GM23248 (cell line): ENCODE results near the gene FAR1. TPM values are rescaled to one million over a fixed set of nuclear protein-coding genes. Genes with fewer than 3 reads are reported as not detected.

Source experiments
- DNase-seq: peaks from one replicate; pipeline ENCODE4 v3.0.0-alpha.2; 2015
- H2AFZ ChIP-seq: fragments of 200-600 bp; sonication (generic); 2 replicates; pipeline ENCODE4 v1.6.1; 2016; ENCODE audit warnings: antibody characterized with exemption
- H3F3A ChIP-seq: fragments of 200-600 bp; sonication (generic); 2 replicates; pipeline ENCODE4 v1.6.1; 2016; ENCODE audit warnings: mild to moderate bottlenecking, antibody characterized with exemption, mixed run types; ENCODE audit not compliant: insufficient read depth
- H3K27ac ChIP-seq: fragments of 200-600 bp; sonication (generic); 2 replicates; pipeline ENCODE4 v1.5.1; 2016; ENCODE audit warnings: mild to moderate bottlenecking
- H3K27me3 ChIP-seq: fragments of 200-600 bp; sonication (generic); replicated peaks from 2 replicates; pipeline ENCODE4 v1.6.1; 2016; ENCODE audit warnings: mild to moderate bottlenecking; ENCODE audit not compliant: insufficient read depth
- H3K36me3 ChIP-seq: fragments of 200-600 bp; sonication (generic); 2 replicates; pipeline ENCODE4 v1.6.1; 2016; ENCODE audit warnings: low read depth, mild to moderate bottlenecking
- H3K4me1 ChIP-seq: fragments of 200-600 bp; sonication (generic); 2 replicates; pipeline ENCODE4 v1.6.1; 2016; ENCODE audit warnings: mild to moderate bottlenecking; ENCODE audit not compliant: insufficient read depth
- H3K4me2 ChIP-seq: fragments of 200-600 bp; sonication (generic); one replicate; pipeline ENCODE4 v1.6.1; 2016; ENCODE audit warnings: mild to moderate bottlenecking; ENCODE audit not compliant: unreplicated experiment
- H3K4me3 ChIP-seq: fragments of 200-600 bp; sonication (generic); 2 replicates; pipeline ENCODE4 v1.5.1; 2016; ENCODE audit warnings: mild to moderate bottlenecking
- H3K79me2 ChIP-seq: fragments of 200-600 bp; sonication (generic); 2 replicates; pipeline ENCODE4 v1.6.1; 2016; ENCODE audit warnings: mild to moderate bottlenecking; ENCODE audit not compliant: insufficient read depth
- H3K9ac ChIP-seq: fragments of 200-600 bp; sonication (generic); 2 replicates; pipeline ENCODE4 v1.6.1; 2016; ENCODE audit warnings: mild to moderate bottlenecking
- H3K9me2 ChIP-seq: fragments of 200-600 bp; sonication (generic); 2 replicates; pipeline ENCODE4 v1.6.1; 2016; ENCODE audit warnings: mixed run types, mild to moderate bottlenecking, moderate library complexity; ENCODE audit not compliant: insufficient read depth
- H3K9me3 ChIP-seq: fragments of 200-600 bp; sonication (generic); one replicate; pipeline ENCODE4 v1.6.1; 2017; ENCODE audit warnings: low read depth
- H4K20me1 ChIP-seq: fragments of 200-600 bp; sonication (generic); 2 replicates; pipeline ENCODE4 v1.6.0; 2016; ENCODE audit not compliant: insufficient read depth
- EZH2 ChIP-seq: fragments of 200-600 bp; sonication (generic); IDR thresholded peaks from 2 replicates; pipeline ENCODE4 v1.6.1; 2018; ENCODE audit warnings: antibody characterized with exemption, mild to moderate bottlenecking; ENCODE audit not compliant: insufficient read depth, poor library complexity, severe bottlenecking
- EZH2phosphoT487 ChIP-seq: fragments of 200-600 bp; sonication (generic); IDR thresholded peaks from 2 replicates; pipeline ENCODE4 v1.6.1; 2018; ENCODE audit warnings: antibody characterized with exemption, moderate library complexity, mild to moderate bottlenecking, low read depth; ENCODE audit not compliant: insufficient read depth
- WGBS, 2 experiments: methylation state at CpG; one replicate each; pipeline ENCODE4 v1.1.6; 2015 to 2017; ENCODE audit warnings: low lambda C conversion rate in 2 of 2, low coverage in 1 of 2; ENCODE audit errors: missing lambda C conversion rate in 2 of 2; 5-methylcytosine and 5-hydroxymethylcytosine counted together
- in situ Hi-C: fragments of 300-500 bp; cut with MboI; formaldehyde crosslinking; loops from 2 replicates; pipeline ENCODE4 v1.15.0; 2020
- polyA plus RNA-seq: library from polyadenylated mRNA; unstranded; fragments of >200 nt; fragmentation: Nextera tagmentation; extraction: Ambion mirVana; gene quantifications from 2 replicates; pipeline ENCODE4 v1.2.1, GENCODE V29; 2016
- total RNA-seq: library from RNA; depleted of rRNA; stranded (reverse); fragments of >200 nt; shearing (Covaris generic); gene quantifications from 2 replicates; pipeline ENCODE4 v1.2.3, GENCODE V29; 2014

The FAR1 gene
- total and polyA plus RNA-seq, 2 experiments from 2014 or later = 40.4 to 56.1 TPM

GRCh38 chr11:13691286-13691899 lies 22.9 kb downstream of the FAR1 start:
- Histone ChIP-seq H3K4me1 (no peaks in the 10 kb centered on the region), H3K9me2 (no peaks in the 10 kb centered on the region), H3F3A (peaks cover 8% of the 10 kb centered on the region; the same call in 1 of the 2 replicates), H3K9ac (no peak overlapping the region), H2AFZ (no peak overlapping the region), H3K27me3 (no peaks in the 10 kb centered on the region), H3K4me3 (no peak overlapping the region), H3K4me2 (no peak overlapping the region), H3K27ac (no peak overlapping the region), H3K79me2 (peaks cover 98% of the 10 kb centered on the region), H3K36me3 (peaks cover 16% of the 10 kb centered on the region), H4K20me1 (peaks cover 3% of the 10 kb centered on the region; the same call in 1 of the 2 replicates), H3K9me3 (no peaks in the 10 kb centered on the region)
- TF ChIP-seq EZH2phosphoT487 (no peak), EZH2 (no peak)
- DNase-seq = peak; percentile 17
- WGBS, 2 experiments = 96 to 97% methylated on average over 3 of the region's 3 CpGs
- in situ Hi-C loops = no loop called here

DNA sequence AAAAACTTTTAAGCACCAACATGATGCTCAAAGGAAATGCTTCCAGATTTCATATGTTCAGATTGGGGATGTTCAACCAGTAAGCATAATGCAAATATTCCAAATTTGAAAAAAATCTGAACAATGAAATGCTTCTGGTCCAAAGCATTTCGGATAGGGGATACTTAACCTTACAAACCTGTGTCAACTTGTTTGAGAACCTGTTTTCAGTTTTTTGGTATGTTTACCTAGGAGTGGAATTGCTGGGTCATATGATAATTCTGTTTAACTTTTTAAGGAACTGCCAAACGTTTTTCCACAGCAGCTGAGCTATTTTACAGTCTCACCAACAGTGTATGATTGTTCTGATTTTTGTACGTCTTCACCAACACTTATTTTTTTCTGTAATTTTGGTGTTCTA lies 23.7 kb downstream of the FAR1 start:
- no peak overlapping the region for H2AFZ ChIP-seq
- H3F3A ChIP-seq = peaks cover 1% of the 10 kb centered on the region; the same call in 1 of the 2 replicates
- peaks cover 98% of the 10 kb centered on the region for H3K79me2 ChIP-seq
- in situ Hi-C loops = no loop called here
- H3K4me2 ChIP-seq = no peak overlapping the region
- no peak overlapping the region for H3K4me3 ChIP-seq
- H3K9me2 ChIP-seq = no peaks in the 10 kb centered on the region
- no peaks in the 10 kb centered on the region for H3K27me3 ChIP-seq
- no peak for TF ChIP-seq EZH2phosphoT487
- no peak for TF ChIP-seq EZH2
- H3K9me3 ChIP-seq = no peaks in the 10 kb centered on the region
- H3K9ac ChIP-seq = no peak overlapping the region
- 66 to 69% methylated on average over 3 of the region's 3 CpGs for WGBS, 2 experiments
- DNase-seq = no peak
- H3K27ac ChIP-seq = no peak overlapping the region
- H3K36me3 ChIP-seq = peaks cover 19% of the 10 kb centered on the region
- H4K20me1 ChIP-seq = peaks cover 3% of the 10 kb centered on the region; the same call in 1 of the 2 replicates
- no peaks in the 10 kb centered on the region for H3K4me1 ChIP-seq

- Histone ChIP-seq H3K9me2 (no peaks in the 10 kb centered on the region), H3K9ac (no peak overlapping the region), H3K79me2 (peaks cover 95% of the 10 kb centered on the region), H3K27me3 (no peaks in the 10 kb centered on the region), H3K4me2 (no peak overlapping the region), H4K20me1 (peaks cover 3% of the 10 kb centered on the region; the same call in 1 of the 2 replicates), H3K4me1 (no peaks in the 10 kb centered on the region), H3F3A (no peaks in the 10 kb centered on the region), H3K27ac (no peak overlapping the region), H3K36me3 (peaks cover 19% of the 10 kb centered on the region), H3K4me3 (no peak overlapping the region), H2AFZ (no peak overlapping the region), H3K9me3 (no peaks in the 10 kb centered on the region)
- in situ Hi-C loops = no loop called here
- no peak for TF ChIP-seq EZH2phosphoT487
- DNase-seq = no peak
- WGBS, 2 experiments = 98 to 99% methylated on average over 4 of the region's 4 CpGs
Observed at GRCh38 chr11:13694115-13694514, 25.6 kb downstream of the FAR1 start.

- H3K4me1 ChIP-seq = no peaks in the 10 kb centered on the region
- peaks cover 24% of the 10 kb centered on the region for H3K36me3 ChIP-seq
- no peaks in the 10 kb centered on the region for H3K9me3 ChIP-seq
- peaks cover 87% of the 10 kb centered on the region for H3K79me2 ChIP-seq
- H3K27me3 ChIP-seq = no peaks in the 10 kb centered on the region
- H4K20me1 ChIP-seq = no peaks in the 10 kb centered on the region; the same call in 1 of the 2 replicates
- no peak overlapping the region for H3K4me3 ChIP-seq
- no peak overlapping the region for H3K9ac ChIP-seq
- DNase-seq = no peak
- H3K4me2 ChIP-seq = no peak overlapping the region
- in situ Hi-C loops = no loop called here
- H3K27ac ChIP-seq = no peak overlapping the region
- H3F3A ChIP-seq = no peaks in the 10 kb centered on the region
- H3K9me2 ChIP-seq = no peaks in the 10 kb centered on the region
- H2AFZ ChIP-seq = no peak overlapping the region
- no peak for TF ChIP-seq EZH2phosphoT487
- TF ChIP-seq EZH2 = no peak
Observed at GRCh38 chr11:13695886-13696285, 27.4 kb downstream of the FAR1 start.

- in situ Hi-C loops = no loop called here
- Histone ChIP-seq H3K9me3 (no peaks in the 10 kb centered on the region), H3K36me3 (peaks cover 35% of the 10 kb centered on the region)
Observed at GRCh38 chr11:13697710-13698109, 29.2 kb downstream of the FAR1 start.

More at GRCh38 chr11:13697710-13698109, 29.2 kb downstream of the FAR1 start:
- Histone ChIP-seq H3K9me2 (no peaks in the 10 kb centered on the region), H3K79me2 (peaks cover 73% of the 10 kb centered on the region), H2AFZ (no peak overlapping the region), H3K4me1 (no peaks in the 10 kb centered on the region), H3K4me3 (no peak overlapping the region), H3F3A (no peaks in the 10 kb centered on the region), H4K20me1 (no peaks in the 10 kb centered on the region; the same call in 1 of the 2 replicates), H3K27me3 (no peaks in the 10 kb centered on the region), H3K4me2 (no peak overlapping the region), H3K9ac (no peak overlapping the region), H3K27ac (no peak overlapping the region)
- WGBS, 2 experiments = 59 to 67% methylated on average over 1 of the region's 1 CpG
- TF ChIP-seq EZH2 = no peak
- TF ChIP-seq EZH2phosphoT487 = no peak
- DNase-seq = no peak
